Astrocyte (in vitro differentiated cells and primary cell): ENCODE results near the gene PEBP1.

Source experiments
- EZH2 ChIP-seq: IDR thresholded peaks from 2 replicates; pipeline ENCODE4 v1.6.1; 2012; ENCODE audit warnings: mild to moderate bottlenecking, low read length, inconsistent platforms; ENCODE audit not compliant: insufficient read depth
- TF ChIP-seq, protein P1 (sequence below): IDR thresholded peaks from 2 replicates; pipeline ENCODE4 v1.5.1; 2011; ENCODE audit warnings: low read depth, mild to moderate bottlenecking, inconsistent platforms, low read length, moderate library complexity; ENCODE audit not compliant: insufficient read depth

DNA sequence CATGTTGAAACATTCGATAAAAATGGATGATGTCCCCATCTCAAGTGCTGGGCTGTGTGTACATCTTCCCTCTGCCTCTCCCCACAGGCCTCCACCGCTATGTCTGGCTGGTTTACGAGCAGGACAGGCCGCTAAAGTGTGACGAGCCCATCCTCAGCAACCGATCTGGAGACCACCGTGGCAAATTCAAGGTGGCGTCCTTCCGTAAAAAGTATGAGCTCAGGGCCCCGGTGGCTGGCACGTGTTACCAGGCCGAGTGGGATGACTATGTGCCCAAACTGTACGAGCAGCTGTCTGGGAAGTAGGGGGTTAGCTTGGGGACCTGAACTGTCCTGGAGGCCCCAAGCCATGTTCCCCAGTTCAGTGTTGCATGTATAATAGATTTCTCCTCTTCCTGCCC lies 8.6 kb downstream of the PEBP1 start:
- TF ChIP-seq, protein P1, sequence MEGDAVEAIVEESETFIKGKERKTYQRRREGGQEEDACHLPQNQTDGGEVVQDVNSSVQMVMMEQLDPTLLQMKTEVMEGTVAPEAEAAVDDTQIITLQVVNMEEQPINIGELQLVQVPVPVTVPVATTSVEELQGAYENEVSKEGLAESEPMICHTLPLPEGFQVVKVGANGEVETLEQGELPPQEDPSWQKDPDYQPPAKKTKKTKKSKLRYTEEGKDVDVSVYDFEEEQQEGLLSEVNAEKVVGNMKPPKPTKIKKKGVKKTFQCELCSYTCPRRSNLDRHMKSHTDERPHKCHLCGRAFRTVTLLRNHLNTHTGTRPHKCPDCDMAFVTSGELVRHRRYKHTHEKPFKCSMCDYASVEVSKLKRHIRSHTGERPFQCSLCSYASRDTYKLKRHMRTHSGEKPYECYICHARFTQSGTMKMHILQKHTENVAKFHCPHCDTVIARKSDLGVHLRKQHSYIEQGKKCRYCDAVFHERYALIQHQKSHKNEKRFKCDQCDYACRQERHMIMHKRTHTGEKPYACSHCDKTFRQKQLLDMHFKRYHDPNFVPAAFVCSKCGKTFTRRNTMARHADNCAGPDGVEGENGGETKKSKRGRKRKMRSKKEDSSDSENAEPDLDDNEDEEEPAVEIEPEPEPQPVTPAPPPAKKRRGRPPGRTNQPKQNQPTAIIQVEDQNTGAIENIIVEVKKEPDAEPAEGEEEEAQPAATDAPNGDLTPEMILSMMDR, result no peak
- TF ChIP-seq EZH2, result no peak
